Hepatic stellate cell (primary cell): ENCODE measurements around the gene UTS2B.
"Not testable (repeated sequence)": the region's sequence is repeated elsewhere in the genome, so short reads cannot be mapped to it uniquely, and the experiment has no call there.

Experiments used
- DNase-seq: peaks from one replicate; pipeline ENCODE4 v3.0.0; 2011; ENCODE audit warnings: low spot score

Gene UTS2B

GRCh38 chr3:191280111-191280510 is 50.2 kb downstream of the UTS2B start:
- no peak for DNase-seq

- no peak for DNase-seq
These were observed 54.6 kb downstream of the UTS2B start for GRCh38 chr3:191275751-191276150.

GRCh38 chr3:191275244-191275643 is 55.1 kb downstream of the UTS2B start:
- DNase-seq, result not testable (repeated sequence)

GRCh38 chr3:191269289-191270085 is 60.8 kb downstream of the UTS2B start:
- DNase-seq, result no peak

GRCh38 chr3:191268737-191269136 is 61.6 kb downstream of the UTS2B start:
- DNase-seq, result no peak

- no peak for DNase-seq
These were observed 66.5 kb downstream of the UTS2B start for GRCh38 chr3:191263850-191264249.

GRCh38 chr3:191263365-191263764 is 67.0 kb downstream of the UTS2B start:
- DNase-seq, result no peak

- DNase-seq, result no peak
These were observed 67.7 kb downstream of the UTS2B start for GRCh38 chr3:191262650-191263049.

- DNase-seq, result no peak
These were observed 69.1 kb downstream of the UTS2B start for GRCh38 chr3:191261304-191261638.

GRCh38 chr3:191260431-191261303 is 69.7 kb downstream of the UTS2B start:
- DNase-seq, result no peak

- no peak for DNase-seq
These were observed 70.8 kb downstream of the UTS2B start for GRCh38 chr3:191259486-191259885.

- DNase-seq, result no peak
These were observed 73.0 kb downstream of the UTS2B start for GRCh38 chr3:191257286-191257685.

- DNase-seq, result no peak
These were observed 73.9 kb downstream of the UTS2B start for GRCh38 chr3:191256405-191256804.

- no peak for DNase-seq
These were observed 75.2 kb downstream of the UTS2B start for GRCh38 chr3:191255156-191255555.

- no peak for DNase-seq
These were observed 76.0 kb downstream of the UTS2B start for GRCh38 chr3:191254098-191254873.

- no peak for DNase-seq
These were observed 77.1 kb downstream of the UTS2B start for GRCh38 chr3:191253089-191253799.

- peak; percentile 46 for DNase-seq
These were observed 83.7 kb downstream of the UTS2B start for GRCh38 chr3:191246630-191247029.

GRCh38 chr3:191246034-191246433 is 84.3 kb downstream of the UTS2B start:
- DNase-seq, result not testable (repeated sequence)

GRCh38 chr3:191244242-191244867 is 86.0 kb downstream of the UTS2B start:
- DNase-seq, result no peak

- no peak for DNase-seq
These were observed 89.8 kb downstream of the UTS2B start for GRCh38 chr3:191240486-191240885.

GRCh38 chr3:191239407-191240031 is 90.8 kb downstream of the UTS2B start:
- no peak for DNase-seq
